ENCODE data around the gene SCARB2. TPM values are rescaled to one million over a fixed set of nuclear protein-coding genes. Genes with fewer than 3 reads are reported as not detected.
"Not testable (repeated sequence)": the region's sequence is repeated elsewhere in the genome, so short reads cannot be mapped to it uniquely, and the experiment has no call there.

The SCARB2 gene, protein sequence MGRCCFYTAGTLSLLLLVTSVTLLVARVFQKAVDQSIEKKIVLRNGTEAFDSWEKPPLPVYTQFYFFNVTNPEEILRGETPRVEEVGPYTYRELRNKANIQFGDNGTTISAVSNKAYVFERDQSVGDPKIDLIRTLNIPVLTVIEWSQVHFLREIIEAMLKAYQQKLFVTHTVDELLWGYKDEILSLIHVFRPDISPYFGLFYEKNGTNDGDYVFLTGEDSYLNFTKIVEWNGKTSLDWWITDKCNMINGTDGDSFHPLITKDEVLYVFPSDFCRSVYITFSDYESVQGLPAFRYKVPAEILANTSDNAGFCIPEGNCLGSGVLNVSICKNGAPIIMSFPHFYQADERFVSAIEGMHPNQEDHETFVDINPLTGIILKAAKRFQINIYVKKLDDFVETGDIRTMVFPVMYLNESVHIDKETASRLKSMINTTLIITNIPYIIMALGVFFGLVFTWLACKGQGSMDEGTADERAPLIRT
- total RNA-seq, result 176 TPM
- long read RNA-seq, full-length matches to known transcripts, result 253 of 291 reads
- long read RNA-seq, partial matches to known transcripts, result 16 of 291 reads
- long read RNA-seq, other reads (novel, unspliced or antisense), result 22 of 291 reads

- peak; percentile 96 for DNase-seq (ENCODE audit: low spot score)
Observed at GRCh38 chr4:76213415-76214176, at the start of gene SCARB2. SCARB2 (minus strand) TSS chr4:76213824; CDS start chr4:76213543, 281 bp downstream.

DNA sequence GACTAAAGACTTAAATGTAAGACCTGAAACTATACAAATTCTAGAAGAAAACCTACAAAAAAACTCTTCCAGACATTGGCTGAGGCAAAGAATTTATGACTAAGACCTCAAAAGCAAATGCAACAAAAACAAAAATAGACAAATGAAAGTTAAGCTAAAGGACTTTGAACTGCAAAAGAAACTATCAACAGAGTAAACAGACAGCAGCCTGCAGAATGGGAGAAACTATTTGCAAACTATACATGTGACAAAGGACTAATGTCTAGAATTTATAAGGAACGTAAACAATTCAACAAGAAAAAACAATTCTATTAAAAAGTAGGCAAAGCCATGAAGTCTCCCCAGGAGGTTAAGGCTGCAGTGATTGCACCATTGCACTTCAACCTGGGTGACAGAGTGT is 46.9 kb upstream of the SCARB2 start:
- no peak for DNase-seq (ENCODE audit: low spot score)

- DNase-seq (ENCODE audit: low spot score), result no peak
Observed at GRCh38 chr4:76257824-76258223, 44.2 kb upstream of the SCARB2 start.

DNA sequence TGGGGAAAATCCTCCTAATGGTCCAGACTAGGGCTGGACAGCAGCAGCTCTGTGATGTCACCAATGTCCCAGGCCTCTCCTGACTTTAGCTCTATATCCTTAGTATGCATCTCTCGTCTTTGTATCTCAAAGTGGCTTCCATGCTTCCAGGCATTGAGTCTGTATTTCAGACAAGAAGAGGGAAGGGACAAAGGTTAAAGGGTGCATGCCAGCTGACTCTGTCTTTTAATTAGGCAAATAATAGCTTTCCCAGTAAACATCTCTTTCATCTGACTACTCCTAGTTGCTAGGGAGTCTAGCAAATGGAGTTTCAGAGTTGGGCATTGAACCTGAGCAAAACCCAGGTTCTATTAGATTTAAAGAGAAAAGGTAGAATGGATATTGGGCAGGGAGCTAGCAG is 43.3 kb upstream of the SCARB2 start:
- no peak for DNase-seq (ENCODE audit: low spot score)

DNA sequence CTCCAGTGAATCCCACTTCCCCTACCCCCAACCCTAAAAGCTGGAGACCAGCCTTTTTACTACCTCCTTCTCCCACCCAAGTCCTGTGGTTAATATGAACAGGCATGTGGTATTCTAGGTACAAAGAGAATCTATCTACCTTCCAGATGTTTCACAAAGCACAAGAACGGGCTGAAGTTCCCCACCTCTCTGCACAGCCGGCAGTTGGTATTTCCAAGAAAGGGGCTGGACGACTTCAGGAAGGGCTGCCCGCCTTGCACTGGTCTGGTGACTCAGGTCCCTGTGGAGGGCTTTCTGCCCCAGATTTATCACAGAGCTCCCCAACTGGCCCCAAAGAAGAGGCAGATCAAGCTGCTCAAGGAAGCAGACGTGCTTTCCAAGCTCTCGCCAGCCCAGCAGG is 42.4 kb upstream of the SCARB2 start:
- DNase-seq (ENCODE audit: low spot score), result no peak

- DNase-seq (ENCODE audit: low spot score), result no peak
Observed at GRCh38 chr4:76253511-76253910, 39.9 kb upstream of the SCARB2 start.

DNA sequence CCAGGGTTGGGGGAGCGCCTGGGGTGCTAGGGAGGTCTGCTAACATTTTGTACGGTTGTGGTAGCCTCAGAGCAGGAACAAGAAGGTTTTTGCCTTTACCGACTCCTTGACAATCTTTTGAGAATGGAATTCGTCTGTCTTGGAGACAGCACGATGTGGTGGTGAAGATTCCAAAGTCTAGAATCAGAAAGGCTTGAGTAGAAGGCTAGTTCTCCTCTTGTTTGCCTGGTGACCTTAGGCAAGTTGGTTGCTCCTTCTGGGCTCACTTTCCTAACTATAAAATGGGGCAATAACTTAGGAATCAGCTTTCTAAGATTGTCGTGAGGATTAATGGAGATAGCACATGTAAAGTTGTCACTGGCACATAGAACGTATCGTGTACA is 38.6 kb upstream of the SCARB2 start:
- no peak for DNase-seq (ENCODE audit: low spot score)

DNA sequence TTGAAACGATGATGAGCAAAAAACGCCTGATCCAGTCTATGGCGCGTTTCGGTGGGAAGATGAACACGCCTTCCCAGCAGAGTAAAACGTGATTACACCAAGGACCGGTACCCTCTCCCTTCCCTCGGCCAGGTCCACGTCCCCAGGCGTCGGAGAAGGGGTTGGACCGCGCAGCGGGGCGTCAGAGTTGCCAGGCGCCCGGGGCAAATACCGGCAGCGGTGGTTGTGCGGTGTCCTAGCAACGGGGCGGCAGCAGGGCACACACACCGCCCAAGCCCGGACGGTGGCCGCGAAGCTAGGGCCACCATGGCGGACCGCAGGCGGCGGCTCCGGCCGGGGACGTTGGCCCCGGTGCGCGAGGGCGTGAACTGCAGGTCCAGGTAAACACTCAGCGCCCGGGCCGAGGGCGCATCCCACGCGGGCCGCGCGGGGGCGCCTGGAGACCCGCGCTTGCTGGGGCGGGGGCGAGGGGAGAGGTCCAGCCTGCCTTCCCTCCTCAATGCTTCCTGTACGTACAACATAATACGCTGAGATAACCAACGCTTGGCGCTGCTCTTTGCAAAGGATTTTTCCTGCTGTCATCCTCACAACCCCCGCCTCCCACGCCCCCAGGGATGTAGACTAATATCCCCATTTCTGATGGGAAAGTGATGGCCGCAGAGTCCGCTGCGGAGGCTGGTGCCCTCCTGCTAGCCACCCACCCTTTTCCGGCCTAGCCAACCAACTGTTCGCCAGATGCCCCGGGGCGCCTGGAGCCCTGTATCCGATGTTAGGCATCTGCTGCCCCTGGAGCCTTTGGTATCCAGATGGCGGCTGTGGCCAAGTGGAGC is 38.0 kb upstream of the SCARB2 start, which contains the start of gene FAM47E:
Gene FAM47E, plus strand, starts transcription at position 281 of the 830 bp plus-strand sequence. Its CDS starts 26 bp downstream, at position 307.
- peak; percentile 93 for DNase-seq (ENCODE audit: low spot score)

- DNase-seq (ENCODE audit: low spot score), result no peak
Observed at GRCh38 chr4:76250962-76251361, 37.3 kb upstream of the SCARB2 start.

- DNase-seq (ENCODE audit: low spot score), result no peak
Observed at GRCh38 chr4:76246852-76247251, 33.2 kb upstream of the SCARB2 start.

GRCh38 chr4:76246025-76246424 is 32.4 kb upstream of the SCARB2 start:
- no peak for DNase-seq (ENCODE audit: low spot score)

- not testable (repeated sequence) for DNase-seq (ENCODE audit: low spot score)
Observed at GRCh38 chr4:76243877-76244276, 30.3 kb upstream of the SCARB2 start.

DNA sequence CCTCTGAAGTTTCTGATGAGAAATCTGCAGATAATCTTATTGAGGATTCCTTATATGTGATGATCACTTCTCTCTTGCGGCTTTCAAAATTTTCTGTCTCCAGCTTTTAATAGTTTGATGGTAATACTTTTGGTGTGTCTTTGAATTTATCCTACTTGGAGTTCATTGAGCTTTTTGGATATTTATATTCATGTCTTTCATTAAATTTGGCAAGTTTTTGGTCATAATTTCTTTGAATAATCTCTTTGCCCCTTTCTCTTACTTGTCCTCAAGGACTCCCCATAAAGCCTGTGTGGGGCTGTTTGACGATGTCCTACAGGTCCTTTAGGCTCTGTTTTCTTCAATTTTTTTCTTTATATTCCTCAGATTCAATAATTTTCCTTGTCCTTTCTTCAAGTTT is 26.6 kb upstream of the SCARB2 start:
- DNase-seq (ENCODE audit: low spot score), result no peak

- DNase-seq (ENCODE audit: low spot score), result no peak
Observed at GRCh38 chr4:76238701-76239100, 25.1 kb upstream of the SCARB2 start.

DNA sequence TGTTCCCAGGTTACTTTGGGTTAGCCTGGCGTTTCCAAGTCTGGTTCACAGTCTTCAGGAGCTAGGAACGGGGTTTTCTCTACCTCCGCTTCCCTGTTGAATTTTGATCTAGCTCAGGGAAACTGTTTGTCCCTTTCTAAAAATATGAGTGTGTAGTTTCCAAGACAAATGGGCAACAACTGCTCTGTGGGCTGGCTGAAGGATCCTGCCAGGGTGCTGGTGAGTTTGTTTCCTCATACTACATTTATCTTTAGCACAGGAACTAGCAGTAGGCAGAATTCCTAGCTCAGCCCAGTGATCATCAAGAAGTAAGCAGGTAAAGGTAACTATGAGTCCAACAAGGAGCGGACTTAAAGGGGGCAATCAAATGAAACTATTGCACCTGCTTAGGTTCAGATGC is 24.6 kb upstream of the SCARB2 start:
- DNase-seq (ENCODE audit: low spot score), result no peak

DNA sequence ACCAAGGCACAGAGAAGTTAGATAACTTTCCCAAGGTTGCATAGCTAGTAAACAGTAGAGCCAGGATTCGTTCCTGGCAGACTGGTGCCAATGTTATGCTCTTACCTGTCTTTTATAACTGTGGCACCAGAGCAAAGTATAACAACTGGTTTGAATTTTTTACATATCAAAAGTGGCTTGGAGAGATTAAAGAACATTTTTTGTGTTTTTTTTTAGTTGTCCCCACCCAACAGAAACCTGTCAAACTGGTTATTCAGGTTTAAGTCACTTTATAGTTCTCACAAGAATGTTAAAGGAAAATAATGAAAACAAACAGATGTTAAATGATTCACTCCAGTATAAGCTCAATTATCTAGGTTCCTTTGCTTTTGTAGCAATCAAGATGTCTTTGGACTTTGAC is 22.3 kb upstream of the SCARB2 start:
- no peak for DNase-seq (ENCODE audit: low spot score)

DNA sequence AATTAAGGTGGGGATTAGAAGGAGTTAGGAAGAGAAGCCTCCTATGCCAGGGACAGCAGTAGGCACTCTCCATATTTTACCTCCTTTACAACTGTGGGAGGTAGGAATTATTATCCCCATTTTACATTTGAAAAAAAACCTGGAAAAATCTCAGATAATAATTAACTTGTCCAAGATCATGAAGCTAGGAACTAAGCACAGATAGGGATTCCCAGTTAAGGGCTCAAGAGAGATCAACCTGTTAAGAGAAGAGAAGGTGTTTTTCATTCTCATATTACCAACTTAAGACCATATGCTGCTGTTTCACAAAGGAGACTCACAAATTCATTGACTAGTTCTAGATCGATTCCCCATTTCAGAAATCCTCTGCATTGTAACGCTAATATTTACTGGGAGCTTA is 21.8 kb upstream of the SCARB2 start:
- no peak for DNase-seq (ENCODE audit: low spot score)

GRCh38 chr4:76234679-76235044 is 21.0 kb upstream of the SCARB2 start:
- DNase-seq (ENCODE audit: low spot score), result no peak

DNA sequence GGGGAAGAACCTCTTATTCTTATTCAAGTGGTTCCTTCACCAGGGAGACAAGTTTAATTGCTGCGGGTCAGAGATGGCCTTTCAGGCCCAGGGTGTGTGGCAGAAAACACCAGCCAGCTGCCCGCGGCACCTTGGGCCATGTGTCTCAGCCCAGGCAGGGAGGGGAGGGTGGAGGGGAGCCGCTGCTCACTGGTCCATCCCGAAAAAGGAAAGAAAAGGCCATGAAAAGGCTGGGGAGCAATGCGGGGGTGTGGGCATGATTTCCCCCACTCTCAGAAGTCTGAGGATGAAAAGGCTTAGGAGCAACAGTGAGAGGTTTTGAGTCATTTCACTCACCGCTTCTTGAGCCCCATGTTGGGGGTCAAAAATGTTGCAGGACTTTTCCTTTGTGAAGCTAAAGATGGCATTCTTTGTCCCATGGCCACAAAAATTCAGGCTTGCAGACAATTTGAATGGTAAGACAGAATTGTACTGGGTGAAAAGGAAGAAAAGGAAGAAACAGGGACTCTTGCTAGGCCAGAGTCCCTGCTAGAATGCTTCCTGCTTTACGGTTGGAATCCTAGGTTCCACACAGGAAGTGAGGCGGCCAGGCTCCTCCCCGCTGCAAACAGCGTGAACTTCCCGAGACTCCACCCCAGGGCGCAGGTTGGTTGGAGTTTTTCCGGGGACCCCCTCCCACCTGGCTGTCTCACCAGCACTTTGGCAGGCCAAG is 20.5 kb upstream of the SCARB2 start:
- no peak for DNase-seq (ENCODE audit: low spot score)

DNA sequence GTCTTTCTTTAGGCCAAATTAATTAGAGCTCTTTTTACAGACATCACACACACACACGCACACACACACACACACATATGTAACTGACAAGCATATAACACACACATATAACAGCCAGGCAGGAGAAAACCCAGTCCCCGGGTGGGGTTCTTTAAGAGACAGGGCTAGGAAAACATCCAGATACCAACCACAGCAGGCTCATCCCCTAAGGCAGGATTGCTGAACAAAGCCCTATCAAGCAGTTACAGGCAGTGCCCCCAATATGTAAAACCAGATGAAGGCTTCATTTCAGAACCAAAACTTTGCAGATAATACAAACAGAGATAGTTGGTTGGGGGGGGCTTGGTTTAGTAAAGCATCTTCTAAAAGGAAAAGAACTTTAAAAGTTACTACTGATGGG is 19.9 kb upstream of the SCARB2 start:
- no peak for DNase-seq (ENCODE audit: low spot score)

GRCh38 chr4:76233083-76233482 is 19.5 kb upstream of the SCARB2 start:
- DNase-seq (ENCODE audit: low spot score), result no peak
